SK-N-SH treated with all-trans-retinoic acid at 6 μM for 48 hours (cell line): ENCODE measurements around the gene ATP11A.

Experiments used
- ATAC-seq: fragments of 200-7000 bp; cut with Tn5 transposase; 3 replicates; pipeline ENCODE4 v1.9.1; 2020; ENCODE audit warnings: mild to moderate bottlenecking, moderate library complexity
- ARNTL ChIP-seq: fragments of 450-650 bp; formaldehyde crosslinking; IDR thresholded peaks from 2 replicates; pipeline ENCODE4 v1.5.0; 2020; ENCODE audit warnings: low read depth, mild to moderate bottlenecking, moderate library complexity, borderline replicate concordance
- BACH2 ChIP-seq: fragments of 250-450 bp; sonication (Bioruptor Pico); IDR thresholded peaks from 2 replicates; pipeline ENCODE4 v1.9.0; 2021; ENCODE audit warnings: mild to moderate bottlenecking, borderline replicate concordance
- CREB5 ChIP-seq: fragments of 250-450 bp; sonication (Bioruptor Pico); IDR thresholded peaks from 2 replicates; pipeline ENCODE4 v1.5.1; 2020; ENCODE audit warnings: low read depth, mild to moderate bottlenecking, moderate library complexity
- CSDC2 ChIP-seq: fragments of 250-450 bp; sonication (Bioruptor Pico); IDR thresholded peaks from 2 replicates; pipeline ENCODE4 v1.5.0; 2020; ENCODE audit warnings: mild to moderate bottlenecking, moderate library complexity
- ESRRG ChIP-seq: fragments of 250-450 bp; sonication (Bioruptor Pico); IDR thresholded peaks from 2 replicates; pipeline ENCODE4 v1.6.1; 2021; ENCODE audit warnings: mild to moderate bottlenecking
- GLIS3 ChIP-seq: fragments of 250-450 bp; sonication (Bioruptor Pico); IDR thresholded peaks from 2 replicates; pipeline ENCODE4 v1.5.0; 2020; ENCODE audit warnings: mild to moderate bottlenecking, moderate library complexity
- ISL1 ChIP-seq: fragments of 250-450 bp; sonication (Bioruptor Pico); IDR thresholded peaks from 2 replicates; pipeline ENCODE4 v2.1.2; 2022; ENCODE audit warnings: mild to moderate bottlenecking, moderate library complexity
- PATZ1 ChIP-seq: fragments of 250-450 bp; sonication (Bioruptor Pico); IDR thresholded peaks from 2 replicates; pipeline ENCODE4 v1.8.0; 2020; ENCODE audit warnings: mild to moderate bottlenecking, moderate library complexity, borderline replicate concordance
- PPARA ChIP-seq: fragments of 250-450 bp; sonication (Bioruptor Pico); IDR thresholded peaks from 2 replicates; pipeline ENCODE4 v1.5.0; 2020; ENCODE audit warnings: mild to moderate bottlenecking, borderline replicate concordance
- RARB ChIP-seq: fragments of 250-450 bp; sonication (Bioruptor Pico); IDR thresholded peaks from 2 replicates; pipeline ENCODE4 v1.8.0; 2021; ENCODE audit warnings: mild to moderate bottlenecking, moderate library complexity
- SNAI2 ChIP-seq: fragments of 250-450 bp; sonication (Bioruptor Pico); IDR thresholded peaks from 2 replicates; pipeline ENCODE4 v1.5.0; 2020; ENCODE audit warnings: mild to moderate bottlenecking, moderate library complexity
- TOX ChIP-seq: fragments of 250-450 bp; sonication (Bioruptor Pico); IDR thresholded peaks from 2 replicates; pipeline ENCODE4 v1.8.0; 2021; ENCODE audit warnings: mild to moderate bottlenecking, moderate library complexity, borderline replicate concordance
- TSHZ2 ChIP-seq: fragments of 250-450 bp; sonication (Bioruptor Pico); IDR thresholded peaks from 2 replicates; pipeline ENCODE4 v1.5.0; 2020; ENCODE audit warnings: mild to moderate bottlenecking, moderate library complexity
- ZC3H10 ChIP-seq: fragments of 250-450 bp; sonication (Bioruptor Pico); IDR thresholded peaks from 2 replicates; pipeline ENCODE4 v1.5.1; 2021; ENCODE audit warnings: mild to moderate bottlenecking, moderate library complexity
- ZFP3 ChIP-seq: fragments of 250-450 bp; sonication (Bioruptor Pico); IDR thresholded peaks from 2 replicates; pipeline ENCODE4 v1.5.0; 2020; ENCODE audit warnings: mild to moderate bottlenecking, moderate library complexity
- ZNF565 ChIP-seq: fragments of 450-650 bp; formaldehyde crosslinking; conservative IDR thresholded peaks from 2 replicates; pipeline ENCODE4 v1.5.0; 2020; ENCODE audit warnings: low read depth, mild to moderate bottlenecking, moderate library complexity
- ZNF70 ChIP-seq: fragments of 450-650 bp; formaldehyde crosslinking; IDR thresholded peaks from 2 replicates; pipeline ENCODE4 v1.5.0; 2020; ENCODE audit warnings: mild to moderate bottlenecking, moderate library complexity
- ZNF8 ChIP-seq: fragments of 450-650 bp; formaldehyde crosslinking; IDR thresholded peaks from 2 replicates; pipeline ENCODE4 v1.5.0; 2020; ENCODE audit warnings: mild to moderate bottlenecking, moderate library complexity
- TF ChIP-seq, protein P1 (sequence below): fragments of 250-450 bp; sonication (Bioruptor Pico); IDR thresholded peaks from 2 replicates; pipeline ENCODE4 v1.5.1; 2021; ENCODE audit warnings: mild to moderate bottlenecking, moderate library complexity

ATP11A gene

GRCh38 chr13:112894423-112894672 lies 204.5 kb downstream of the ATP11A start (continued):
- TF ChIP-seq PPARA (CRISPR knock-in tag) (no peak), ARNTL (CRISPR knock-in tag) (no peak), ZNF70 (CRISPR knock-in tag) (no peak), ZNF8 (CRISPR knock-in tag) (no peak), RARB (no peak), PATZ1 (CRISPR knock-in tag) (no peak), ZNF565 (CRISPR knock-in tag) (no peak), ZFP3 (CRISPR knock-in tag) (no peak)
- TF ChIP-seq, all 23 proteins: peak for 0

DNA sequence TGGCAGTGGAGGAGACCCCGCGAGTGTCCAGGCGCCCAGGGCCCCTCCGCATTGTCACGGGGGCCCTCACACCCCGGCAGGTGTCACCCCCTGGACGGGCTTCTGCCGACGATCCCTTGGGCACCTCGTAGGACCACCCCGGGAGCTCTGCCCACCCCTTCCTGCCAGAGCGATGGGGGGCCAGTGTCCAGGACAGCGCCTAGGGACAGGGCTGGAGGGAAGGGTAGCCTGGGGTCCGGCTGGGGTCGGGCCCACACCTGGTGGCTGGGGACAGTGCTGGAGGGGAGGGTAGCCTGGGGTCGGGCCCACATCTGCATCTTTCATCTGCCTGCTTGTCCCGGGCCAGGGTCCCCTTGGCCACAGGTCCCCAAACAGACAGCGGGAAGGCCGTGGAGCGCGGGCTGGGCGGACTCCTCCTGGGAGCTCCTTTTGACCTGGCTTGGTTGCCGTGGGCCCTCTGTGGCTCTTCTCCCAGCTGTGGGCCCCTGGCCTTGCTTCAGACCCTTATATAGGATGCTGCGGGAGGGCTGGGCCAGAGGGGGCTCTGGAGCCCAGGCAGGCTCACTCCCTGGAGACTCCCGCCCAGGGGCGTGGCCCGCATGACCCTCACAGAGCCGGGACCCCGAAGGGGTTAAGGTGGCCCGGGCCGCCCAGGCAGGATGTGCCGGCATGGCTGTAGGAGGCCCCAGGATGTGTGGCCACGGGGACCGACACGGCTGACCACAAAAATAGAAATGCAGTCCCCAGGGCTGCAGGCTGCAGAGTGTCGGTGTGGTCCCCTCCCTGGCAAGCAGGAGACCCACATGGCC lies 205.0 kb downstream of the ATP11A start:
- TF ChIP-seq ZC3H10 (CRISPR knock-in tag) (no peak), TSHZ2 (CRISPR knock-in tag) (no peak), CREB5 (CRISPR knock-in tag) (no peak), BACH2 (no peak), ZNF565 (CRISPR knock-in tag) (no peak), ARNTL (CRISPR knock-in tag) (no peak), GLIS3 (no peak), ISL1 (CRISPR knock-in tag) (no peak), SNAI2 (CRISPR knock-in tag) (no peak), ESRRG (CRISPR knock-in tag) (no peak)
- ATAC-seq, result no peak; the same call in 2 of the 3 replicates

GRCh38 chr13:112895521-112896465 lies 206.0 kb downstream of the ATP11A start:
- no peak for ATAC-seq
- TF ChIP-seq PATZ1 (CRISPR knock-in tag), result no peak
- no peak for TF ChIP-seq GLIS3
- no peak for TF ChIP-seq CSDC2
- TF ChIP-seq ZNF565 (CRISPR knock-in tag), result no peak
- no peak for TF ChIP-seq SNAI2 (CRISPR knock-in tag)
- no peak for TF ChIP-seq ZC3H10 (CRISPR knock-in tag)
- TF ChIP-seq TOX (CRISPR knock-in tag), result no peak
- TF ChIP-seq ZNF8 (CRISPR knock-in tag), result no peak
- TF ChIP-seq ARNTL (CRISPR knock-in tag), result no peak
- no peak for TF ChIP-seq ISL1 (CRISPR knock-in tag)
- no peak for TF ChIP-seq ZFP3 (CRISPR knock-in tag)
- no peak for TF ChIP-seq ESRRG (CRISPR knock-in tag)
- no peak for TF ChIP-seq BACH2
- no peak for TF ChIP-seq TSHZ2 (CRISPR knock-in tag)
- TF ChIP-seq ZNF70 (CRISPR knock-in tag), result no peak
- TF ChIP-seq, protein P1, sequence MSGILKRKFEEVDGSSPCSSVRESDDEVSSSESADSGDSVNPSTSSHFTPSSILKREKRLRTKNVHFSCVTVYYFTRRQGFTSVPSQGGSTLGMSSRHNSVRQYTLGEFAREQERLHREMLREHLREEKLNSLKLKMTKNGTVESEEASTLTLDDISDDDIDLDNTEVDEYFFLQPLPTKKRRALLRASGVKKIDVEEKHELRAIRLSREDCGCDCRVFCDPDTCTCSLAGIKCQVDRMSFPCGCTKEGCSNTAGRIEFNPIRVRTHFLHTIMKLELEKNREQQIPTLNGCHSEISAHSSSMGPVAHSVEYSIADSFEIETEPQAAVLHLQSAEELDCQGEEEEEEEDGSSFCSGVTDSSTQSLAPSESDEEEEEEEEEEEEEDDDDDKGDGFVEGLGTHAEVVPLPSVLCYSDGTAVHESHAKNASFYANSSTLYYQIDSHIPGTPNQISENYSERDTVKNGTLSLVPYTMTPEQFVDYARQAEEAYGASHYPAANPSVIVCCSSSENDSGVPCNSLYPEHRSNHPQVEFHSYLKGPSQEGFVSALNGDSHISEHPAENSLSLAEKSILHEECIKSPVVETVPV (CRISPR knock-in tag), result no peak
- TF ChIP-seq CREB5 (CRISPR knock-in tag), result no peak
